ENCODE data around the gene ZNF331.
A peak's percentile ranks its signal among the peaks of the same experiment; 100 is the strongest.

GRCh38 chr19:53580871-53581835 lies 43.2 kb downstream of the ZNF331 start:
- no peak for TF ChIP-seq CTCF (IDR thresholded peaks at IDR 0.05)
- no peak for TF ChIP-seq USF1 (CRISPR knock-in tag; IDR thresholded peaks at IDR 0.05)
- no peak for TF ChIP-seq SP1 (CRISPR knock-in tag; conservative IDR thresholded peaks at IDR 0.05)
- no peak for TF ChIP-seq ATF3 (CRISPR knock-in tag; conservative IDR thresholded peaks at IDR 0.05)
- 0 out of 2 replicates have a peak, but pooled peaks have one; percentile 13 for TF ChIP-seq MAX (CRISPR knock-in tag; IDR thresholded peaks at IDR 0.05)
- TF ChIP-seq FOXK1 (CRISPR knock-in tag; IDR thresholded peaks at IDR 0.05) = no peak
- TF ChIP-seq ARID4B (CRISPR knock-in tag; IDR thresholded peaks at IDR 0.05; ENCODE audit: borderline replicate concordance) = no peak
- TF ChIP-seq ESRRA (CRISPR knock-in tag; IDR thresholded peaks at IDR 0.05; ENCODE audit: borderline replicate concordance) = no peak
- TF ChIP-seq ATF2 (CRISPR knock-in tag; IDR thresholded peaks at IDR 0.05; ENCODE audit: borderline replicate concordance, low read depth) = no peak

Data from WTC11 (cell line).